Ovary (tissue), 10 donors: ENCODE measurements around the gene XPA. TPM values are rescaled to one million over a fixed set of nuclear protein-coding genes. Genes with fewer than 3 reads are reported as not detected.
A peak's percentile ranks its signal among the peaks of the same experiment; 100 is the strongest.
"Not testable (repeated sequence)": the region's sequence is repeated elsewhere in the genome, so short reads cannot be mapped to it uniquely, and the experiment has no call there.

Experiments
- DNase-seq, 5 donors: peaks; one replicate each; pipeline ENCODE4 v3.0.0-alpha.2; 2019 to 2020
- H3K27ac ChIP-seq, 2 donors: fragments of 200-600 bp; one replicate each; pipeline versions ENCODE4 v1.5.1 to v1.8.0; 2019 to 2022
- H3K27me3 ChIP-seq: fragments of 200-600 bp; one replicate; pipeline ENCODE4 v1.8.0; 2022
- H3K36me3 ChIP-seq: fragments of 200-600 bp; sonication (generic); one replicate; pipeline ENCODE4 v1.5.1; 2019
- H3K4me1 ChIP-seq: one replicate; pipeline ENCODE4 v1.8.1; 2013; ENCODE audit warnings: mild to moderate bottlenecking, moderate library complexity; ENCODE audit not compliant: insufficient read depth
- H3K4me3 ChIP-seq: fragments of 200-600 bp; sonication (generic); one replicate; pipeline ENCODE4 v1.5.1; 2017
- H3K9me3 ChIP-seq, 2 donors: fragments of 200-600 bp in 1 of 2; sonication (generic) in 1 of 2; one replicate each; pipeline versions ENCODE4 v1.5.1 to v1.8.1; 2013 to 2019; ENCODE audit warnings: mild to moderate bottlenecking in 1 of 2, moderate library complexity in 1 of 2
- EP300 ChIP-seq: sonication (generic); formaldehyde crosslinking; IDR thresholded peaks from one replicate; pipeline ENCODE4 v1.6.1; 2017; ENCODE audit warnings: antibody characterized with exemption
- POLR2A ChIP-seq: fragments of 450-650 bp; IDR thresholded peaks from one replicate; pipeline ENCODE4 v1.6.1; 2017; ENCODE audit warnings: antibody characterized with exemption, mild to moderate bottlenecking, moderate library complexity
- WGBS, 3 donors: extraction: QIAGEN DNeasy Blood & Tissue Kit in 1 of 3; methylation state at CpG; one replicate each; pipeline versions ENCODE4 v1.1.5 to v1.1.7; 2013 to 2017; 5-methylcytosine and 5-hydroxymethylcytosine counted together
- intact Hi-C, 4 donors: fragments of 100-400 bp; cut with DNase I; formaldehyde crosslinking; loops; one replicate each; pipeline versions ENCODE4 v1.11.0 to v1.15.1; 2022 to 2023
- long read RNA-seq, 3 donors: library from polyadenylated mRNA in 2 of 3; unstranded in 2 of 3; transcript quantifications; one replicate each; pipeline ENCODE4 v2.0.0 and lab custom pipeline, GENCODE V29; 2021 to 2026
- polyA plus RNA-seq, 2 donors: library from polyadenylated mRNA; stranded (reverse); fragments of 200-250 nt in 1 of 2; fragments of 350-450 nt in 1 of 2; fragmentation: Illumina TruSeq in 1 of 2; extraction: RNeasy Lipid Tissue Mini Kit (QIAGEN cat#74804) in 1 of 2; gene quantifications; one replicate each; pipeline ENCODE4 v1.2.3, GENCODE V29; 2013 to 2014
- total RNA-seq, 7 donors: library from RNA; depleted of rRNA in 2 of 7; stranded (reverse); fragments of >200 nt in 2 of 7; fragmentation: NEBNext Ultra II Directional in 3 of 7; extraction: Animal tissue kit (Norgen Biotek cat#: 25700) in 3 of 7; gene quantifications; one replicate each; pipeline versions ENCODE4 v1.1.0 to v1.2.4, GENCODE V29; 2016 to 2023
- TF ChIP-seq, protein P1 (sequence below), 3 donors: fragments of 450-650 bp in 2 of 3; fragments of 200-600 bp in 1 of 3; IDR thresholded peaks; one replicate each; pipeline versions ENCODE4 v1.5.1 to v1.8.0; 2016 to 2022; ENCODE audit warnings: antibody characterized with exemption in 3 of 3, mild to moderate bottlenecking in 1 of 3
- donor health status: DM: no; HTN: no; CAD: no; lungs with moderate emphysema.
- donor health status: DM: no; HTN: no; CAD: no.
- donor health status: Bipolar disorder and iron deficiency.
- donor health status: DM: yes; HTN: yes; CAD: no.
- donor health status: DM: no; HTN: no; CAD: no.
- donor health status: DM: yes; HTN: yes; CAD: no.

The XPA gene
- total RNA-seq (10 to 100 TPM; 13.7 to 23.6 (median 16.7) TPM), polyA plus RNA-seq (10 to 100 TPM; 16.0 to 20.4 TPM)
- long read RNA-seq, donor 1, transcript XPA-201 (6 exons, 1,417 nt): major isoform, 10 of 15 reads
- long read RNA-seq, donor 1, partial matches to known transcripts: 5 of 15 reads
- long read RNA-seq, donor 1, other reads (novel, unspliced or antisense): 0 of 15 reads
- long read RNA-seq, donor 2, transcript XPA-201 (6 exons, 1,417 nt): major isoform, 10 of 22 reads
- long read RNA-seq, donor 2, partial matches to known transcripts: 9 of 22 reads
- long read RNA-seq, donor 2, other reads (novel, unspliced or antisense): 0 of 22 reads
- long read RNA-seq, donor 3, transcript XPA-201 (6 exons, 1,417 nt): major isoform, 12 of 20 reads
- long read RNA-seq, donor 3, partial matches to known transcripts: 0 of 20 reads
- long read RNA-seq, donor 3, other reads (novel, unspliced or antisense): 8 of 20 reads

DNA sequence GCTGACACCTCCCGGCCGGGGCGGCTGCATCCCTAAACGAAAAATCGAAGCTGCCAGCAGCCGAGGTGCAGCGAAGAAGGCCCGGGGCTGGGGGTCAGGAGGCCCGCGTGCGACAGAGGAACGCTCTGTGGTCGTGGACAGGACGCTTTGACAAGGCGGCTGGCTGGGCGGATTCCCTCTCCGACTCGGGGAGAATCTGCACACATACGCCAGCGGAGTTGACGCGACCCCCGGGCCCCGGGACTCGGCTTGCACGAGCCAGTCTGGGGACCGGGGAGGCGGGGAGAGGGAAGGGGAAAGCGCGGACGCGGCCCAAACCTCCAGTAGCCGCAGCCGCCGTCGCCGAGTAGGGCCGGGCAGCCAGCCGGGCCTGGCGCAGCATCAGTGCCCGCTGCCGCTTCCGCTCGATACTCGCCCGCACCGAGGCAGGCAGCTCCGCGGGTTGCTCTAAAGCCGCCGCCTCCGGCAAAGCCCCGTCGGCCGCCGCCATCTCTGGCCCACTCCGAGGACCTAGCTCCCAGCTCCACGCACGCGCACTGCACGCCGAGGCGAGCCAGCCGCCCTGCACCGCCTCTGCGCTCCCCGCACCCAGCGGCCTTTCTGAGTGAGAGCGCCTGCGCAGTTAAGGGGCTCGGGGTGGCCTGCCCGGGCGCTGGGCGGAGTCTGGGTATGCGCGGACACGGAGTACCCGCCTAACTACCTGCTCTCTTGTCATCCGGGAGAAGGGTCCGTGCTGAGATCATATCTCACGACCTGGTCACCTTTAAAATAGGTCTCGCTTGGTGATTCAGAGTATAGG is at the start of gene XPA:
TSS of gene XPA (minus strand) at position 538 of the 799 bp plus-strand sequence. CDS start at position 490, 48 bp downstream.
- Histone ChIP-seq H3K4me1 (peaks cover 3% of the 10 kb centered on the region), H3K27ac (peak within 1 kb of the TSS; percentile 92 to 97), H3K36me3 (no peaks in the 10 kb centered on the region), H3K27me3 (no peaks in the 10 kb centered on the region), H3K4me3 (peak within 1 kb of the TSS; percentile 64), H3K9me3 (no peaks in the 10 kb centered on the region)
- TF ChIP-seq POLR2A (peak; percentile 79), EP300 (no peak)
- TF ChIP-seq, protein P1, sequence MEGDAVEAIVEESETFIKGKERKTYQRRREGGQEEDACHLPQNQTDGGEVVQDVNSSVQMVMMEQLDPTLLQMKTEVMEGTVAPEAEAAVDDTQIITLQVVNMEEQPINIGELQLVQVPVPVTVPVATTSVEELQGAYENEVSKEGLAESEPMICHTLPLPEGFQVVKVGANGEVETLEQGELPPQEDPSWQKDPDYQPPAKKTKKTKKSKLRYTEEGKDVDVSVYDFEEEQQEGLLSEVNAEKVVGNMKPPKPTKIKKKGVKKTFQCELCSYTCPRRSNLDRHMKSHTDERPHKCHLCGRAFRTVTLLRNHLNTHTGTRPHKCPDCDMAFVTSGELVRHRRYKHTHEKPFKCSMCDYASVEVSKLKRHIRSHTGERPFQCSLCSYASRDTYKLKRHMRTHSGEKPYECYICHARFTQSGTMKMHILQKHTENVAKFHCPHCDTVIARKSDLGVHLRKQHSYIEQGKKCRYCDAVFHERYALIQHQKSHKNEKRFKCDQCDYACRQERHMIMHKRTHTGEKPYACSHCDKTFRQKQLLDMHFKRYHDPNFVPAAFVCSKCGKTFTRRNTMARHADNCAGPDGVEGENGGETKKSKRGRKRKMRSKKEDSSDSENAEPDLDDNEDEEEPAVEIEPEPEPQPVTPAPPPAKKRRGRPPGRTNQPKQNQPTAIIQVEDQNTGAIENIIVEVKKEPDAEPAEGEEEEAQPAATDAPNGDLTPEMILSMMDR (IDR thresholded peaks at IDR 0.05): peak in 1 of 3 donors; percentile 17
- WGBS, 3 donors: 0% methylated on average over 50 to 82 of the region's 82 CpGs
- intact Hi-C loops: no loop called here
- DNase-seq: peak; percentile 94 to 98 (median 97)

DNA sequence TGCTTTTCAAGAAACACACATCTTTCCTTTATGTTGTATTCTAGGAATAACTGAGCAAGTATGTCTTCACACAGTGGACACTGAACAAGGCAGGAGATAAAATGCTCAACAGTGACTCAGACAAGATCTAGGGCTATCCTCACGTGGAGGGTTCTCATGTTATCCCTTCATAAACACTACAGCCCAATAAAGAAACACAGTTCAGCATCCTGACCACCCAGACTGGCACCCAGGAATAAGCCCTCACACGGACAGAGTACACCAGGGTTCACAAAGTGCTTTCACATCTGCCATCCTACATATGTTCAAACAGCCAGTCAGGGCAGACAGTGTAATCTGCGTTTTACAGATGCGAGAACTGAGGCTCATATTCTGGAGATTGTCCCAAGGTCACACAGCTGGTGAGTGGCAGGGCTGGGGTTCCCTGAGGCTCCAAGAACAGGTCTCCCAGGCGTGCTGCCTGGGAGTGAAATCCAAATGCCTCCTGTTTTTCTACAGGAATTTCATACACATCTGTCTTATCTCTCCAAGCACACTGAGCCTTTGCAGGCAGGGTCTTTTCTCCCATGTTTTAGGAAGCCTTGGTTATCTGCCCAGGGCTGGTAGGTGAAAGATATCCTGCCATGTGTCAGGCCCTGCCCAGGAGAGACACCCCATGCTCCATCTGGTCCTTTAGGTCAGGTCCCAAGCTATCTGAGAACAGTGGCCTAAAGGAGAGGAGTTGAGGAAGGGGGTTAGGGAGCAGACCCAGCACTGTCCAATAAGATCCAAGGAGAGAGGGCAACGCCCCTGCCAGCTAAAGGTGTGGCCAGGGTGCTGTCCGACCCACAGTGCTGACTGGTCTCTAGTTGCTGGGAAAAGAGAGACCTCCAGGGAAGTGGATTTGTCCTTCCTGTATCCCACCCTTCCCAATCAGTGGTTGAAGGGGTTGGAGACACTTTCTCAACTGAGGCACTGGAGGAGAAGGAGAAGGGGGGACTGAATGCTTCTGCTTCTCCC is 47.9 kb upstream of the XPA start:
- H3K4me1 ChIP-seq: peaks cover 4% of the 10 kb centered on the region
- no peaks in the 10 kb centered on the region for H3K36me3 ChIP-seq
- no peaks in the 10 kb centered on the region for H3K27me3 ChIP-seq
- intact Hi-C loops: no loop called here
- DNase-seq: no peak
- H3K27ac ChIP-seq: no peak overlapping the region
- peaks cover 0 to 3% of the 10 kb centered on the region in 2 donors for H3K9me3 ChIP-seq
- WGBS, 3 donors: 4 to 10% (median 8%) methylated on average over 7 of the region's 7 CpGs
- no peak overlapping the region for H3K4me3 ChIP-seq
- no peak for TF ChIP-seq POLR2A

DNA sequence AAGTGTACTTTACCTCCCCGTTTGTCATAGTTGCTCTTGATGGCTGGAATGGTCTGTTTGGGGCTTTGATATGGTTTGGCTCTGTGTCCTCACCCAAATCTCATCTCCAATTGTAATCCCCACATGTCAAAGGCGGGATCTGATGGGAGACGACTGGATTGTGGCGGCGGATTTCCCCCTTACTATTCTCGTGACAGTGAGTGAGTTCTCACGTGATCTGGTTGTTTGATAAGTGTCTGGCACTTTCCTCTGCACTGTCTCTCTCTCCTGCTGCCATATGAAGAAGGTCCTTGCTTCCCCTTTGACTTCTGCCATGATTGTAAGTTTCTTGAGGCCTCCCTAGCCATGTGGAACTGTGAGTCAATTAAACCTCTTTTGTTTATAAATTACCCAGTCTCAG is 46.9 kb upstream of the XPA start:
- intact Hi-C loops, DNase-seq: not testable (repeated sequence)
- 62 to 74% (median 68%) methylated on average over 7 of the region's 7 CpGs for WGBS, 3 donors

DNA sequence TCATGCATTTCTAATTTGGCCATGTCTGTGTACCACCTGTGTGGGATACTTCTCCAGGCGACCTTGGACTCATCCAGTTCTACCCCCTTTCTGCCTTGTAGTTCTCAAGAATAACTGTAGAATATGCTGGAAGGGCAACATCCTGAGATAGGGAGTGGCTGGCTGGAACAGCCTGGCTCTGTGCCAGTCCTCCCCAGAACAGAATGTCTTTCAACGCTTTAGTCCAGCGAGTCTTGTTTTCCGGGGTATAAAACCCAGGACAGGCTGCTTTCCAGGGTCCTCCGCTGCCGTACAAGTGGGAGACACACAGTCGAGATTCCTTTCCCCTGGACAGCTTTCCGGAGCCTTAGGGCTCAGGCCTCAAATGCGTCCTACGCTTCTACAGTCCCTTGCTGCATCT is 45.4 kb upstream of the XPA start:
- intact Hi-C loops: no loop called here
- no peaks in the 10 kb centered on the region for H3K27me3 ChIP-seq
- no peak overlapping the region for H3K27ac ChIP-seq
- peaks cover 0 to 3% of the 10 kb centered on the region in 2 donors for H3K9me3 ChIP-seq
- DNase-seq: no peak
- 88 to 93% (median 89%) methylated on average over 10 of the region's 10 CpGs for WGBS, 3 donors
- no peak overlapping the region for H3K4me3 ChIP-seq
- TF ChIP-seq, protein P1 (IDR thresholded peaks at IDR 0.05): no peak
- H3K36me3 ChIP-seq: no peaks in the 10 kb centered on the region
- peaks cover 4% of the 10 kb centered on the region for H3K4me1 ChIP-seq

More for the DNA sequence above, 46.9 kb upstream of the XPA start:
- not testable (repeated sequence) for H3K27me3 ChIP-seq, H3K4me1 ChIP-seq, H3K9me3 ChIP-seq, H3K4me3 ChIP-seq, H3K27ac ChIP-seq, H3K36me3 ChIP-seq

DNA sequence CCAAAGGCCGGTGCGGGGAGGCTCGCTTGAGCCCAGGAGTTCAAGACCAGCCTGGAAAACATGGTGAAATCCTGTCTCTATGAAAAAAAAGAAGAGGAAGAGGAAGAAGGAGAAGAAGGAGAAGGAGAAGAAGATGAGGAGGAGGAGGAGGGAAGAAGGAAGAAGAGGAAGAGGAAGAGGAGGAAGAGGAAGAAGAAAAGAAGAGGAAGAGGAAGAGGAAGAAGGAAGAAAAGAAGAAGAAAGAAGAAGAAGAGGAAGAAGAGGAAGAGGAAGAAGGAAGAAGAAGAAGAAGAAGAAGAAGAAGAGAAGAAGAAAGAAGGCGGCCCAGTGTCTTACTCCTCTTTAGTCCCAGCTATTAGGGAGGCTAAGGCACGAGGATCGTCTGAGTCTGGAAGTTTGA is 44.8 kb upstream of the XPA start:
- Histone ChIP-seq H3K27me3 (no peaks in the 10 kb centered on the region), H3K4me3 (no peak overlapping the region), H3K36me3 (no peaks in the 10 kb centered on the region), H3K4me1 (peaks cover 4% of the 10 kb centered on the region), H3K27ac (no peak overlapping the region), H3K9me3 (peaks cover 0 to 3% of the 10 kb centered on the region in 2 donors)
- intact Hi-C loops: no loop called here
- 84 to 95% (median 86%) methylated on average over 6 of the region's 6 CpGs for WGBS, 3 donors
- DNase-seq: no peak
- no peak for TF ChIP-seq POLR2A
- TF ChIP-seq, protein P1 (IDR thresholded peaks at IDR 0.05): no peak
- no peak for TF ChIP-seq EP300
